ENCODE measurements around the gene HOXA6.

The HOXA6 gene

DNA sequence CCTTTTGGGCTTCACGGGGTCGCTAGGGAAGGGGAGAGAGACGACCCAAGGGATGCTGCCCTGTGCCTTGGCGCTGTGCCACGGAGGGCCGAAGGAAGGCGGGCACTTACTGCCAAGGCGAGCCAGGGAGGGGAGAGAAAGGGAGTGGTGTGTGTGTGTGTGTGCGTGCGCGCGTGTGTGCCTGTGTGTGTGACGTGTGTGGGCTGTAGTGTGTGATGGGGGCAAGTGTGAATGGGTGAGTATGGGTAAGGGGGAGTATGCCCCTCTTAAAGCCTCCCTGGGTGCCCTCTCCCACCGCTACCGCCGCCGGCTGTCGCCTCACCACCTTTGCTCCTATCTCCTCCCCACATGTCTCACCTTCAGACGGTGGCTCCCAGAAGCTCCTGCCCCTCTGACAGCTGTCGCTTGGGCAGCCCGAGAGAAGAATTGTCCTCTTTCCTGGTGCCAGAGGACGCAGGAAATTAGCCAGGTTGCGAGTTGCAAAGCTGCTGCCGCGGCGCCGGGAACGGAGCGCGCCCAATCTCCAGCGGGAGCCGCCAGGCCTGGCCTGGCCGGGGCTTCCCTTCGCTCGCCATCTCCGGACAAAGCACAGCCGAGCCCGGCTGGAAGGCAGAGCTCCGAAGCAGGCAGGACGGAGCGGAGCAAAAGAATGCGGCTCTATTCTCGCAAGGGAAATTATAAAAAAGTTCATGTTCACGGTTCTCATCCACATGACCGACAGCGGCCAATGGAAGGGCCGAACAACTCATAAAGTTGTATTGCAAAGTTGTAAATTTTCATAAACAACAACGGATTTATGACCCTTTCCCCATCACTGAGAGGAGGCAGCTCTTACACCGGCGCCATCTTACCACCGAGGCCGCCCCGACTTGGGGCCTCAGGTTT lies 4.6 kb upstream of the HOXA6 start, which contains the start of gene HOXA3:
HOXA3 (minus strand) TSS at position 653 of the 885 bp plus-strand sequence. CDS start 41,943 bp downstream, outside the sequence.
- Histone ChIP-seq H3K4me3 (replicated peaks; ENCODE audit: insufficient read depth, low read length) (peak within 1 kb of the TSS; percentile 44), H3K27me3 (ENCODE audit: insufficient read depth, poor library complexity, severe bottlenecking) (peaks cover 66% of the 10 kb centered on the region), H3K27ac (replicated peaks) (no peak within 1 kb of the TSS)
- no peak for DNase-seq (ENCODE audit: low read depth in 1 of 2, low spot score in 1 of 2)
- TF ChIP-seq, protein P1, sequence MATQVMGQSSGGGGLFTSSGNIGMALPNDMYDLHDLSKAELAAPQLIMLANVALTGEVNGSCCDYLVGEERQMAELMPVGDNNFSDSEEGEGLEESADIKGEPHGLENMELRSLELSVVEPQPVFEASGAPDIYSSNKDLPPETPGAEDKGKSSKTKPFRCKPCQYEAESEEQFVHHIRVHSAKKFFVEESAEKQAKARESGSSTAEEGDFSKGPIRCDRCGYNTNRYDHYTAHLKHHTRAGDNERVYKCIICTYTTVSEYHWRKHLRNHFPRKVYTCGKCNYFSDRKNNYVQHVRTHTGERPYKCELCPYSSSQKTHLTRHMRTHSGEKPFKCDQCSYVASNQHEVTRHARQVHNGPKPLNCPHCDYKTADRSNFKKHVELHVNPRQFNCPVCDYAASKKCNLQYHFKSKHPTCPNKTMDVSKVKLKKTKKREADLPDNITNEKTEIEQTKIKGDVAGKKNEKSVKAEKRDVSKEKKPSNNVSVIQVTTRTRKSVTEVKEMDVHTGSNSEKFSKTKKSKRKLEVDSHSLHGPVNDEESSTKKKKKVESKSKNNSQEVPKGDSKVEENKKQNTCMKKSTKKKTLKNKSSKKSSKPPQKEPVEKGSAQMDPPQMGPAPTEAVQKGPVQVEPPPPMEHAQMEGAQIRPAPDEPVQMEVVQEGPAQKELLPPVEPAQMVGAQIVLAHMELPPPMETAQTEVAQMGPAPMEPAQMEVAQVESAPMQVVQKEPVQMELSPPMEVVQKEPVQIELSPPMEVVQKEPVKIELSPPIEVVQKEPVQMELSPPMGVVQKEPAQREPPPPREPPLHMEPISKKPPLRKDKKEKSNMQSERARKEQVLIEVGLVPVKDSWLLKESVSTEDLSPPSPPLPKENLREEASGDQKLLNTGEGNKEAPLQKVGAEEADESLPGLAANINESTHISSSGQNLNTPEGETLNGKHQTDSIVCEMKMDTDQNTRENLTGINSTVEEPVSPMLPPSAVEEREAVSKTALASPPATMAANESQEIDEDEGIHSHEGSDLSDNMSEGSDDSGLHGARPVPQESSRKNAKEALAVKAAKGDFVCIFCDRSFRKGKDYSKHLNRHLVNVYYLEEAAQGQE (IDR thresholded peaks at IDR 0.05; ENCODE audit: insufficient replicate concordance, low read depth), result no peak
- TF ChIP-seq GABPA (IDR thresholded peaks at IDR 0.05; ENCODE audit: low read depth), result no peak
- TF ChIP-seq, protein P2, sequence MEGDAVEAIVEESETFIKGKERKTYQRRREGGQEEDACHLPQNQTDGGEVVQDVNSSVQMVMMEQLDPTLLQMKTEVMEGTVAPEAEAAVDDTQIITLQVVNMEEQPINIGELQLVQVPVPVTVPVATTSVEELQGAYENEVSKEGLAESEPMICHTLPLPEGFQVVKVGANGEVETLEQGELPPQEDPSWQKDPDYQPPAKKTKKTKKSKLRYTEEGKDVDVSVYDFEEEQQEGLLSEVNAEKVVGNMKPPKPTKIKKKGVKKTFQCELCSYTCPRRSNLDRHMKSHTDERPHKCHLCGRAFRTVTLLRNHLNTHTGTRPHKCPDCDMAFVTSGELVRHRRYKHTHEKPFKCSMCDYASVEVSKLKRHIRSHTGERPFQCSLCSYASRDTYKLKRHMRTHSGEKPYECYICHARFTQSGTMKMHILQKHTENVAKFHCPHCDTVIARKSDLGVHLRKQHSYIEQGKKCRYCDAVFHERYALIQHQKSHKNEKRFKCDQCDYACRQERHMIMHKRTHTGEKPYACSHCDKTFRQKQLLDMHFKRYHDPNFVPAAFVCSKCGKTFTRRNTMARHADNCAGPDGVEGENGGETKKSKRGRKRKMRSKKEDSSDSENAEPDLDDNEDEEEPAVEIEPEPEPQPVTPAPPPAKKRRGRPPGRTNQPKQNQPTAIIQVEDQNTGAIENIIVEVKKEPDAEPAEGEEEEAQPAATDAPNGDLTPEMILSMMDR (IDR thresholded peaks at IDR 0.05; ENCODE audit: insufficient read depth, low read length), result no peak
- TF ChIP-seq POLR2AphosphoS5 (IDR thresholded peaks at IDR 0.05; ENCODE audit: low read depth), result no peak
- no peak for TF ChIP-seq SPI1 (IDR thresholded peaks at IDR 0.05; ENCODE audit: borderline replicate concordance, low read depth)

DNA sequence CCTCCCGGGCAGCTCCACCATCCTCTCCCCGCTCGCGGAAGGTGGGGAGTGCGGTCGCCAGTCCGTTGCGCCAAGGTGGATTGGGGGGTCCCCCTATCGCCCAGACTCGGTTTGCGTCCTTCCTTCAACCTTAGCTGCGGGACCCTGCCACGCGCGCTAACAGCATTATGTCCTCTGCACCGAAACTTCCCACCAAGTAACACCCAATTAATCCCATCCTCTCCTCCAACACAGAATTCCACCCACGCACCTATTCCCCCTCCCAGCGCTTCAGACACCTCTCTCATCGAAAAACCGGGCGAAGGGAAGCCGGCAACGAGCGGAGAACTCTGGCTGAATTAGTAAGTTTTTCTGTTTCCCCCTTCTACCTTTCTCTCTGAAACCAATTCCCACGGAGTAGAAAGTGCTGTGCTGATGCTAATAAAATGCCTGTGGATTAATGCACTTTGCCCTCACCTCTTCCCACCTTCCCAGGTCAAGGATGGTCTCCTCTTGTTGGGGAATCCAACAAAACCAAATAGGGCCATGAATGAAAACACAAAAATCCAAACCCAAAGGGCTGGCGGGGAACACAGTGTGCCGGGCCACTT lies 3.9 kb upstream of the HOXA6 start:
- Histone ChIP-seq H3K4me3 (replicated peaks; ENCODE audit: insufficient read depth, low read length) (peak overlapping the region; percentile 44), H3K27me3 (ENCODE audit: insufficient read depth, poor library complexity, severe bottlenecking) (peaks cover 63% of the 10 kb centered on the region), H3K27ac (replicated peaks) (no peak overlapping the region)
- no peak for DNase-seq (ENCODE audit: low read depth in 1 of 2, low spot score in 1 of 2)
- TF ChIP-seq, protein P1 (IDR thresholded peaks at IDR 0.05; ENCODE audit: insufficient replicate concordance, low read depth), result no peak
- TF ChIP-seq POLR2AphosphoS5 (IDR thresholded peaks at IDR 0.05; ENCODE audit: low read depth), result no peak
- TF ChIP-seq SPI1 (IDR thresholded peaks at IDR 0.05; ENCODE audit: borderline replicate concordance, low read depth), result no peak
- TF ChIP-seq GABPA (IDR thresholded peaks at IDR 0.05; ENCODE audit: low read depth), result no peak
- TF ChIP-seq, protein P2 (IDR thresholded peaks at IDR 0.05; ENCODE audit: insufficient read depth, low read length), result no peak

DNA sequence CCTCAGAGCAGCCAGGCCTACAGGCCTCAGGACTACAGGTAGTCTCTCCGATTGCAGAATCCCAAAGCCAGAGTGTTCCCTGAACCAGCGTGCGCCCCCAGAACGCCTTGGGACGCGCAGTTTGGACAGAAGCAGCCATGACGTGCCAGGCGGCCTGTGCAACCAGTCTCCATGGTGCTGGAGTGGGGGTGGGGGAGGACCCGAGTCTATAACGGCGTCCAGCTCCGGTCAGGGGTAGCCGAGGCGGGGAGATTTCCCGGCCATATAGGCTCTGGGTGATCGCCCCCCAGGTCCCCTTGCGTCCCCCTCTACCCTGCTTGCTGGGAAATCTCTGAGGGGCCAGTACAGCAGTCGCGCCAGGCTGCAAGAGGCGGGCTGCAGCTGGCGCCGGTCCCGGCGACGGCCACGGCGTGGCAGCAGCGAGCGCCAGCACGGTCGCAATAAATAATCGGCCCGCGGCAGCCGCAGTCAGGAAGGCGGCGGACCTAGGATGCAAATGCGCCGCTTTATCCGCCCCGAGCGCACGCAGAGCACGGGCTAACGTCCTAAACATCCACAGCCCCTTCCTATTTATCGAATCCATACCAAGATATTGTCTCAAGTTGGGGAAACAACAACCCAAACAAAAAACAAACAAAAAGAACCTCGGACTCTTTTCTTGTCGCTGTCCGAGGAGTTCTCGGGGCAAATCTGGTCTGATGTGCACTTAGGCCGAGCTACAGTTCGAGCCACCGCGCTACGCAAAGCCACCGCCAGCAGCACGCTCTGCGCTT lies 3.2 kb upstream of the HOXA6 start:
- DNase-seq (ENCODE audit: low read depth in 1 of 2, low spot score in 1 of 2), result peak in 1 of 2 experiments; percentile 60
- no peak overlapping the region for H3K27ac ChIP-seq (replicated peaks)
- H3K27me3 ChIP-seq (ENCODE audit: insufficient read depth, poor library complexity, severe bottlenecking), result peaks cover 59% of the 10 kb centered on the region
- H3K4me3 ChIP-seq (replicated peaks; ENCODE audit: insufficient read depth, low read length), result peak overlapping the region; percentile 44
- TF ChIP-seq, protein P2 (IDR thresholded peaks at IDR 0.05; ENCODE audit: insufficient read depth, low read length), result peak; percentile 55
- TF ChIP-seq SPI1 (IDR thresholded peaks at IDR 0.05; ENCODE audit: borderline replicate concordance, low read depth), result no peak
- no peak for TF ChIP-seq GABPA (IDR thresholded peaks at IDR 0.05; ENCODE audit: low read depth)
- TF ChIP-seq, protein P1 (IDR thresholded peaks at IDR 0.05; ENCODE audit: insufficient replicate concordance, low read depth), result peak; percentile 84
- TF ChIP-seq POLR2AphosphoS5 (IDR thresholded peaks at IDR 0.05; ENCODE audit: low read depth), result 0 out of 2 replicates have a peak, but pooled peaks have one; percentile 21
